Loucy (cell line): ENCODE data around the gene HIBCH.

Experiments
- H2AFZ ChIP-seq: fragments of 200-600 bp; sonication (generic); 2 replicates; pipeline ENCODE4 v1.6.0; 2016; ENCODE audit warnings: antibody characterized with exemption, mild to moderate bottlenecking, low read length, moderate library complexity
- H3F3A ChIP-seq: fragments of 200-600 bp; 2 replicates; pipeline ENCODE4 v1.6.0; 2016; ENCODE audit warnings: antibody characterized with exemption, low read depth, mild to moderate bottlenecking
- H3K27me3 ChIP-seq: fragments of 200-600 bp; sonication (generic); 2 replicates; pipeline ENCODE4 v1.6.1; 2014; ENCODE audit warnings: low read length, mild to moderate bottlenecking; ENCODE audit not compliant: insufficient read depth, poor library complexity, severe bottlenecking
- H3K36me3 ChIP-seq: fragments of 200-600 bp; sonication (generic); 2 replicates; pipeline ENCODE4 v1.6.1; 2016; ENCODE audit warnings: low read length; ENCODE audit not compliant: insufficient read depth
- H3K4me1 ChIP-seq: fragments of 200-600 bp; sonication (generic); 2 replicates; pipeline ENCODE4 v1.5.1; 2014; ENCODE audit warnings: low read length, mild to moderate bottlenecking; ENCODE audit not compliant: insufficient read depth, poor library complexity, severe bottlenecking
- H3K4me2 ChIP-seq: fragments of 200-600 bp; sonication (generic); 2 replicates; pipeline ENCODE4 v1.6.0; 2014; ENCODE audit warnings: antibody characterized with exemption, low read length, low read depth, mild to moderate bottlenecking; ENCODE audit not compliant: poor library complexity, severe bottlenecking
- H3K4me3 ChIP-seq: fragments of 200-600 bp; sonication (generic); 2 replicates; pipeline ENCODE4 v1.5.1; 2014; ENCODE audit warnings: low read length, mild to moderate bottlenecking, mixed read lengths; ENCODE audit not compliant: poor library complexity, severe bottlenecking
- H3K79me2 ChIP-seq: fragments of 200-600 bp; sonication (generic); 2 replicates; pipeline ENCODE4 v1.6.1; 2014; ENCODE audit warnings: low read length; ENCODE audit not compliant: insufficient read depth
- H3K9ac ChIP-seq: fragments of 200-600 bp; sonication (generic); 2 replicates; pipeline ENCODE4 v1.6.0; 2014; ENCODE audit warnings: mild to moderate bottlenecking, low read depth, low read length, moderate library complexity; ENCODE audit not compliant: poor library complexity, severe bottlenecking
- H3K9me2 ChIP-seq: fragments of 200-600 bp; sonication (generic); replicated peaks from 2 replicates; pipeline ENCODE4 v1.6.1; 2016; ENCODE audit warnings: low read depth, low read length, mixed read lengths
- H3K9me3 ChIP-seq: fragments of 200-600 bp; sonication (generic); 2 replicates; pipeline ENCODE4 v1.6.1; 2014; ENCODE audit warnings: mild to moderate bottlenecking, antibody characterized with exemption, low read length, low read depth; ENCODE audit not compliant: insufficient read depth
- H4K20me1 ChIP-seq: fragments of 200-600 bp; sonication (generic); 2 replicates; pipeline ENCODE4 v1.6.0; 2014; ENCODE audit warnings: antibody characterized with exemption, low read length, mild to moderate bottlenecking; ENCODE audit not compliant: insufficient read depth, poor library complexity, severe bottlenecking
- CTCF ChIP-seq: fragments of 200-600 bp; sonication (generic); conservative IDR thresholded peaks from 2 replicates; pipeline ENCODE4 v1.5.1; 2014; ENCODE audit warnings: mild to moderate bottlenecking, antibody characterized with exemption, low read length
- EZH2phosphoT487 ChIP-seq: fragments of 200-600 bp; IDR thresholded peaks from 2 replicates; pipeline ENCODE4 v1.6.1; 2018; ENCODE audit warnings: antibody characterized with exemption, mild to moderate bottlenecking, moderate library complexity, borderline replicate concordance

The HIBCH gene

GRCh38 chr2:190186238-190186637 is 133.4 kb downstream of the HIBCH start:
- TF ChIP-seq CTCF (no peak), EZH2phosphoT487 (no peak)
- no peaks in the 10 kb centered on the region for H3K36me3 ChIP-seq
- no peaks in the 10 kb centered on the region for H3K9me2 ChIP-seq
- H3K27me3 ChIP-seq = no peaks in the 10 kb centered on the region
- no peak overlapping the region for H3K9ac ChIP-seq
- no peaks in the 10 kb centered on the region for H4K20me1 ChIP-seq
- H3K79me2 ChIP-seq = no peaks in the 10 kb centered on the region
- no peak overlapping the region for H2AFZ ChIP-seq
- no peaks in the 10 kb centered on the region for H3K9me3 ChIP-seq
- no peaks in the 10 kb centered on the region for H3K4me1 ChIP-seq
- H3K4me2 ChIP-seq = no peak overlapping the region
- H3K4me3 ChIP-seq = no peak overlapping the region
- no peaks in the 10 kb centered on the region for H3F3A ChIP-seq

GRCh38 chr2:190185380-190185779 is 134.2 kb downstream of the HIBCH start:
- no peaks in the 10 kb centered on the region for H3K9me3 ChIP-seq
- no peak overlapping the region for H2AFZ ChIP-seq
- no peak overlapping the region for H3K4me2 ChIP-seq
- no peaks in the 10 kb centered on the region for H3F3A ChIP-seq
- no peak overlapping the region for H3K9ac ChIP-seq
- no peaks in the 10 kb centered on the region for H3K9me2 ChIP-seq
- H3K27me3 ChIP-seq = no peaks in the 10 kb centered on the region
- TF ChIP-seq CTCF (no peak), EZH2phosphoT487 (no peak)
- no peaks in the 10 kb centered on the region for H3K4me1 ChIP-seq
- H3K4me3 ChIP-seq = no peak overlapping the region
- H3K36me3 ChIP-seq = no peaks in the 10 kb centered on the region
- H4K20me1 ChIP-seq = no peaks in the 10 kb centered on the region
- H3K79me2 ChIP-seq = no peaks in the 10 kb centered on the region

- H3K4me2 ChIP-seq = no peak overlapping the region
Observed at GRCh38 chr2:190184460-190184859, 135.2 kb downstream of the HIBCH start.

More at GRCh38 chr2:190184460-190184859, 135.2 kb downstream of the HIBCH start:
- no peaks in the 10 kb centered on the region for H3K36me3 ChIP-seq
- no peak overlapping the region for H2AFZ ChIP-seq
- no peaks in the 10 kb centered on the region for H3K79me2 ChIP-seq
- TF ChIP-seq EZH2phosphoT487 = no peak
- TF ChIP-seq CTCF = no peak
- no peaks in the 10 kb centered on the region for H3K9me2 ChIP-seq
- H4K20me1 ChIP-seq = no peaks in the 10 kb centered on the region
- H3F3A ChIP-seq = no peaks in the 10 kb centered on the region
- no peaks in the 10 kb centered on the region for H3K27me3 ChIP-seq
- H3K4me3 ChIP-seq = no peak overlapping the region
- no peaks in the 10 kb centered on the region for H3K4me1 ChIP-seq
- H3K9ac ChIP-seq = no peak overlapping the region
- no peaks in the 10 kb centered on the region for H3K9me3 ChIP-seq
